ENCODE data around the gene DPP6.
"Not testable (repeated sequence)": the region's sequence is repeated elsewhere in the genome, so short reads cannot be mapped to it uniquely, and the experiment has no call there.

DNA sequence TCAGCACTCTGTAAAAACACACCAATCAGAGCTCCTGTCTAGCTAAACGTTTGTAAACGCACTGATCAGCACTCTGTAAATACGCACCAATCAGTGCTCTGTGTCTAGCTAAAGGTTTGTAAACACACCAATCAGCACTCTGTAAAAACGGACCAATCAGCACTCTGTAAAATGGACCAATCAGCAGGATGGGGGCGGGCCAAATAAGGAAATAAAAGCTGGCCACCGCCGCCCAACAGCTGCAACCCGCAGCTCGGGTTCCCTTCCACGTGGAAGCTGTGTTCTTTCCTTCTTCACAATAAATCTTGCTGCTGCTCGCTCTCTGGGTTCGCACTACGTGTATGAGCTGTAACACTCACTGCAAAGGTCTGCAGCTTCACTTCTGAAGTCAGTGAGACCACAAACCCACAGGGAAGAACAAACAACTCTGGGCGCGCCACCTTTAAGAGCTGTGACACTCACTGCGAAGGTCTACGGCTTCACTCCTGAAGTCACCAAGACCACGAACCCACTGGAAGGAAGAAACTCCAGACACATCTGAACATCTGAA lies 625.9 kb downstream of the DPP6 start:
- TF ChIP-seq EZH2 (IDR thresholded peaks at IDR 0.05; ENCODE audit: insufficient read depth, low read length), result not testable (repeated sequence)
- TF ChIP-seq, protein P1, sequence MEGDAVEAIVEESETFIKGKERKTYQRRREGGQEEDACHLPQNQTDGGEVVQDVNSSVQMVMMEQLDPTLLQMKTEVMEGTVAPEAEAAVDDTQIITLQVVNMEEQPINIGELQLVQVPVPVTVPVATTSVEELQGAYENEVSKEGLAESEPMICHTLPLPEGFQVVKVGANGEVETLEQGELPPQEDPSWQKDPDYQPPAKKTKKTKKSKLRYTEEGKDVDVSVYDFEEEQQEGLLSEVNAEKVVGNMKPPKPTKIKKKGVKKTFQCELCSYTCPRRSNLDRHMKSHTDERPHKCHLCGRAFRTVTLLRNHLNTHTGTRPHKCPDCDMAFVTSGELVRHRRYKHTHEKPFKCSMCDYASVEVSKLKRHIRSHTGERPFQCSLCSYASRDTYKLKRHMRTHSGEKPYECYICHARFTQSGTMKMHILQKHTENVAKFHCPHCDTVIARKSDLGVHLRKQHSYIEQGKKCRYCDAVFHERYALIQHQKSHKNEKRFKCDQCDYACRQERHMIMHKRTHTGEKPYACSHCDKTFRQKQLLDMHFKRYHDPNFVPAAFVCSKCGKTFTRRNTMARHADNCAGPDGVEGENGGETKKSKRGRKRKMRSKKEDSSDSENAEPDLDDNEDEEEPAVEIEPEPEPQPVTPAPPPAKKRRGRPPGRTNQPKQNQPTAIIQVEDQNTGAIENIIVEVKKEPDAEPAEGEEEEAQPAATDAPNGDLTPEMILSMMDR (IDR thresholded peaks at IDR 0.05; ENCODE audit: insufficient read depth, low read depth, low read length), result not testable (repeated sequence)
